GM12801 (cell line): Measurements from ENCODE around the gene ABCB9.

Experiments
- TF ChIP-seq, protein P1 (sequence below): IDR thresholded peaks from one replicate; pipeline ENCODE4 v1.5.1; 2011; ENCODE audit warnings: control low read depth; ENCODE audit not compliant: insufficient read length; ENCODE audit errors: extremely low read depth

ABCB9 gene

DNA sequence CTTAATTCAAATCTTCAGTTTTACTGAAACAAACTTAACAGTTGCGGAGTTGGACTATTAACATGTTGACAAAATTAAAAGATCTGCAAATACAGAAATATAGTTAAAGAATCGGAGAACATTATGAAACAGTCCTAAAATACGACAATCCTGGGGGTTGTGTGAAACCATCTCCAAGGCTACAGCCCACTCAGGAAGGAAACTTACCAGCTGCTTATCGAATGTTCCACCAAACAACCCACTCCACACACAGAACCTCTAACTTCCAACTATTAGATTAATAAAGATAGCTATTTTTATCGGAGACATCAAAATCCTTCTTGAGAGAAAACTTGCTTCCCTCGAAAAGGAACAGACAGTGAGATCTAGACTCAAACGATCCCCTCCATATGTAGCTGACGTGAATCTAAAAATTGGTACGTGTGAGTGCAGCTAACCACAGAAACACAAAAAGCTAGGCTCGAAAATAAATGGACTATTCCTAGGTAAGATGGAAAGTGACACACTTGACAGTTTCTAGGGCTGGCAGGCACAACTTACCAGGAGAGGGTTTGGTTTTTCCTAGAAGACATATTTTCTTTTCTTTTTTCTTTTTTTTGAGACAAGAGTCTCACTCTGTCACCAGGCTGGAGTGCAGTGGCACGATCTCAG lies 83.2 kb downstream of the ABCB9 start:
- TF ChIP-seq, protein P1, sequence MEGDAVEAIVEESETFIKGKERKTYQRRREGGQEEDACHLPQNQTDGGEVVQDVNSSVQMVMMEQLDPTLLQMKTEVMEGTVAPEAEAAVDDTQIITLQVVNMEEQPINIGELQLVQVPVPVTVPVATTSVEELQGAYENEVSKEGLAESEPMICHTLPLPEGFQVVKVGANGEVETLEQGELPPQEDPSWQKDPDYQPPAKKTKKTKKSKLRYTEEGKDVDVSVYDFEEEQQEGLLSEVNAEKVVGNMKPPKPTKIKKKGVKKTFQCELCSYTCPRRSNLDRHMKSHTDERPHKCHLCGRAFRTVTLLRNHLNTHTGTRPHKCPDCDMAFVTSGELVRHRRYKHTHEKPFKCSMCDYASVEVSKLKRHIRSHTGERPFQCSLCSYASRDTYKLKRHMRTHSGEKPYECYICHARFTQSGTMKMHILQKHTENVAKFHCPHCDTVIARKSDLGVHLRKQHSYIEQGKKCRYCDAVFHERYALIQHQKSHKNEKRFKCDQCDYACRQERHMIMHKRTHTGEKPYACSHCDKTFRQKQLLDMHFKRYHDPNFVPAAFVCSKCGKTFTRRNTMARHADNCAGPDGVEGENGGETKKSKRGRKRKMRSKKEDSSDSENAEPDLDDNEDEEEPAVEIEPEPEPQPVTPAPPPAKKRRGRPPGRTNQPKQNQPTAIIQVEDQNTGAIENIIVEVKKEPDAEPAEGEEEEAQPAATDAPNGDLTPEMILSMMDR, result no peak

DNA sequence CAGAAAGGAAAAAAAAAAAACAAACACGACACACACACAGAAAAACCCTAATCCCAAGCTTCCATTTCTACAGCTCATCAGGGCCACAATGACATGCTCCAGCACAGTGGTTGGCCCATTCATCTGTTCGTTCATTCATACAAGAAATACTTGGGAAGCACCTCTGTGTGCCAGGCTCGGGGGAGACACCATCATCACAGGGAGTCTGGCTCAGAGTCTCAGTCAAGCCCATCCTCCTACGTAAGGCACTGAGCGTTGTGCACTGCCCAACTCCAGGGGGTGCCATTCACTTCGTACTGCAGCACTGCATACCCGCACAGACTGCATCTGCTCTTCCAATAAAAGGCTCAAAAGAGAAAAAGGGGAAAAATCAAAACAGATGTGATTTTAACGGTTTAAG lies 85.6 kb downstream of the ABCB9 start:
- TF ChIP-seq, protein P1, result no peak

DNA sequence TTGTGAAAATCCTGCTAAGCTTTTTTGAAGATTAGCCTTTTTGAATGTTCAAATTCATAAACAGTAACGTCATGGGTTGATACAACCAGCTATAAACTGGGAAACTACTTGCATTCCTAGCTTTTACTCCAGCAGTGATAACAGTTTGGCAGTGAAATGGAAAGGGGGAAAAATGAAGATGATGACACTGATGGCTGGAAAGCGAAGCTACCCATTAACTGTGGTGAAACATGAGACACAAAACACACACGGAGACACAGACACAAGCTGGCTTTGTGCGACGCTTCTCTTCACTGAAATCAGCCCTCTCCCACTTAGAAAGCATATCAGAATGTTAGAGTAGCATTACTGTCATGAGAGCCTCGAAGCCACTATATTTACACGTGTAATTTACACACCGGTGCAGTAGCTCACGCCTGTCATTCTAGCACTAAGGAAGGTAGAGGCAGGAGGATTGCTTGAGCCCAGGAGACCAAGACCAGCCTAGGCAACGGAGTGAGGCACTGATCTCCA lies 86.1 kb downstream of the ABCB9 start:
- TF ChIP-seq, protein P1, result no peak
